Vagina (tissue), 2 donors: ENCODE results near the gene CKAP5.
"Not testable (repeated sequence)": the region's sequence is repeated elsewhere in the genome, so short reads cannot be mapped to it uniquely, and the experiment has no call there.

Experiments
- POLR2AphosphoS5 ChIP-seq, 2 donors: sonication (generic); formaldehyde crosslinking; IDR thresholded peaks; one replicate each; pipeline ENCODE4 v1.9.0; 2017; ENCODE audit warnings: antibody characterized with exemption in 2 of 2, mild to moderate bottlenecking in 2 of 2, low read depth in 1 of 2; ENCODE audit not compliant: insufficient read depth in 1 of 2
- TF ChIP-seq, protein P1 (sequence below), 3 experiments: fragments of 450-650 bp in 2 of 3; fragments of 200-600 bp in 1 of 3; sonication (generic) in 1 of 3; IDR thresholded peaks; one replicate each; pipeline ENCODE4 v1.5.1; 2017 to 2019; ENCODE audit warnings: antibody characterized with exemption in 3 of 3, mild to moderate bottlenecking in 2 of 3, moderate library complexity in 2 of 3

DNA sequence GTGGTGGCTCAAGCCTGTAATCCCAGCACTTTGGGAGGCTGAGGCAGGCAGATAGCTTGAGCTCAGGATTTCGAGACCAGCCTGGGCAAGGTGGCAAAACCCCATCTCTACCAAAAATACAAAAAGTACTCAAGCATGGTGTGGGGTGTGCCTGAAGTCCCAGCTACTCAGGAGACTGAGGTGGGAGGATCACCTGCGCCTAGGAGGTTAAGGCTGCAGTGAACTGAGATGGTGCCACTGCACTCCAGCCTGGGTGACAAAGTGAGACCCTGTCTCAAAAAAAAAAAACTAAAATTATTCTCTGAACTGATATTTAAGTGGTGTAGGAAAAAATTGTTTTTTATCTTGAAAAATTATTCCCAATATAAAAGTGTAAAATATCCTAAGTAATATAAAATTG lies 46.4 kb downstream of the CKAP5 start:
- TF ChIP-seq, protein P1, sequence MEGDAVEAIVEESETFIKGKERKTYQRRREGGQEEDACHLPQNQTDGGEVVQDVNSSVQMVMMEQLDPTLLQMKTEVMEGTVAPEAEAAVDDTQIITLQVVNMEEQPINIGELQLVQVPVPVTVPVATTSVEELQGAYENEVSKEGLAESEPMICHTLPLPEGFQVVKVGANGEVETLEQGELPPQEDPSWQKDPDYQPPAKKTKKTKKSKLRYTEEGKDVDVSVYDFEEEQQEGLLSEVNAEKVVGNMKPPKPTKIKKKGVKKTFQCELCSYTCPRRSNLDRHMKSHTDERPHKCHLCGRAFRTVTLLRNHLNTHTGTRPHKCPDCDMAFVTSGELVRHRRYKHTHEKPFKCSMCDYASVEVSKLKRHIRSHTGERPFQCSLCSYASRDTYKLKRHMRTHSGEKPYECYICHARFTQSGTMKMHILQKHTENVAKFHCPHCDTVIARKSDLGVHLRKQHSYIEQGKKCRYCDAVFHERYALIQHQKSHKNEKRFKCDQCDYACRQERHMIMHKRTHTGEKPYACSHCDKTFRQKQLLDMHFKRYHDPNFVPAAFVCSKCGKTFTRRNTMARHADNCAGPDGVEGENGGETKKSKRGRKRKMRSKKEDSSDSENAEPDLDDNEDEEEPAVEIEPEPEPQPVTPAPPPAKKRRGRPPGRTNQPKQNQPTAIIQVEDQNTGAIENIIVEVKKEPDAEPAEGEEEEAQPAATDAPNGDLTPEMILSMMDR (IDR thresholded peaks at IDR 0.05), result not testable (repeated sequence)
- TF ChIP-seq POLR2AphosphoS5 (IDR thresholded peaks at IDR 0.05; ENCODE audit: insufficient read depth in 1 of 2, low read depth in 1 of 2), result not testable (repeated sequence)
